Bronchial epithelial cell (primary cell): ENCODE data around the gene TSPY2. TPM values are rescaled to one million over a fixed set of nuclear protein-coding genes. Genes with fewer than 3 reads are reported as not detected.
"Not testable (repeated sequence)": the region's sequence is repeated elsewhere in the genome, so short reads cannot be mapped to it uniquely, and the experiment has no call there.

Experiments used
- DNase-seq: peaks from one replicate; pipeline ENCODE4 v3.0.0-alpha.2; 2010; ENCODE audit warnings: low read depth
- FAIRE-seq: peaks from 2 replicates; lab custom pipeline; 2011; peaks lifted over from hg19 to GRCh38; lab: Jason Lieb, UNC
- H3K27me3 ChIP-seq: 2 replicates; pipeline ENCODE4 v1.5.1; 2011; ENCODE audit warnings: low read length; ENCODE audit not compliant: control insufficient read depth, insufficient read depth
- H3K36me3 ChIP-seq: 2 replicates; pipeline ENCODE4 v1.5.1; 2011; ENCODE audit warnings: low read length; ENCODE audit not compliant: control insufficient read depth, insufficient read depth
- H3K4me3 ChIP-seq: 2 replicates; pipeline ENCODE4 v1.5.1; 2011; ENCODE audit warnings: mild to moderate bottlenecking, low read depth, low read length, control low read depth
- total RNA-seq: library from RNA; depleted of rRNA; stranded (reverse); fragments of >200 nt; gene quantifications from 2 replicates; pipeline ENCODE4 v1.2.1, GENCODE V29; 2014

Gene TSPY2
- not detected in 2 replicates for total RNA-seq

DNA sequence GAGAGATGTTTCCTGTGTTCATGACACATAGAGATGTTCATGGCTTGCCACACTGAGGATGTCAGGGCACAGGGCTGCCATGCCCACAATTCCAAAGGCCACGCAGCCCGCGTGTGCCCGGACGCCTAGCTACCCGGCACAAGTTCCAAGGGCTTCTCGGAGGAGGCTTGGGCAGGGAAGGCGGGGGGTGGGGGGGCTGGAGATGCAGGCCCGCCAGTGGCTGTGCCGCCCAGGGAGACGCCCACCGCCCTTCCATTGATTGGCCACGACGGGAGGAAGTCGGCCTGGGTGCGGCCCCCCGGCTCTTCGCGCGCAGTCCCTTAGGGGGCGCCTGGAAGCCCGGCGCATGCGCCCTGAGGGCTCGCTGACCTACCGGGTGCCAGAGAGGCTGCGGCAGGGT lies at the start of gene TSPY2:
Gene TSPY2, plus strand, starts transcription at position 301 of the 400 bp plus-strand sequence. Its CDS starts 46 bp downstream, at position 347.
- H3K36me3 ChIP-seq, H3K4me3 ChIP-seq, H3K27me3 ChIP-seq, FAIRE-seq, DNase-seq: not testable (repeated sequence)

DNA sequence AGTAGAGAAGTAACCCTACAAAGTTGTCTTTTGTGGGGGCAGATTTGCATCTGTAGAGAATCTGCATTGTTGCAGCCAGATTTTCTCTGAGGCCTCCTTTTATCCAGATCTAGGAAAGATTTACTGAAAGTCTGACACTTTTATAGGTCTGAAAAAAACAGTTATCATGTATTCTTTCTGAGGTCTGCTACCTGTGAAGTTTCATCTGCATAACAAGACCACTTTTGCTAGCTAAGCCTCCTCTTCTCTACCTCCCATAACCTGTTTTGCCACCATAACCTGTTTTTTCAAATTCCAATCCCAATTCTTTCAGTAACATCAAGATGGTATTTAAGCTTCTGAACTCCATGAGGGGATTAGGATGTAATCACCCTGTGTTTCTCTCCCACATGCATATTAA lies 36.5 kb upstream of the TSPY2 start:
- H3K4me3 ChIP-seq, FAIRE-seq, DNase-seq, H3K27me3 ChIP-seq, H3K36me3 ChIP-seq: not testable (repeated sequence)

DNA sequence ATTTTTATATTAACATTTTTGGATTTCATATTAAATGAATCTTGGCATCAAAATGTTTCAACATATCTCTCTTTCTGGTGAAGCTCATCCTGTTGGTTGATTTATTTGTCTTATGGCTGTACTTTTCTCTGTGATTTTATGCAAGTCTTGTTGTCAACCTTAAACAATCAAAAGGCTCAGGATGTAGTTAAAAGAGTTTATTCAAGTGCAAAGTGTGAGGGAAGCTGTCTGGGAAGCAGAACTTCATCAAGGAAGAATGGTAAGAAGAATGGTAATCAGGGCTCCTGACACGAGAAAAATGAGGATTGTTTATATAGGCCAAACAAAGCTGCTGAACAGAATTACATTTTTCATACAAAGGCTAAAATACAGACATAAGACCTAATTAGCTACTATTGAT lies 29.0 kb upstream of the TSPY2 start:
- H3K27me3 ChIP-seq, H3K36me3 ChIP-seq, DNase-seq, H3K4me3 ChIP-seq, FAIRE-seq: not testable (repeated sequence)

DNA sequence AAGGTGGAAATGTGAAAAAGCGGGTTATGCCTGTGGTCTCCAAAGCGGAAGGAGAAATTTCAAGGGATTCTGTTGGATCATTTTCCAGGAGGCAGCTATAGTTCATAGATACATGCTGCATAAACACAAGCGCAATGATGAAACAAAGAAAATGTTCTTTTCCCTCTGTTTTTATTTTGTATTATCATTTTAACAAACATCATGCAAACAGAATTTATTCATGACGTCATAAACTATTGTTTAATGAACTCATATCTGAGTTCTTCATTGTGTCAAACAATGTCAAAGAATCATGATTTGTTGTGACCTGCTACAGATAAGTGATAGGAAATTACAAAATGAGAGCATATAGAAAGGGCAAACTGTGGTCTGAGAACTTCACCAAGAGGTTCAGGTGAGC lies 23.8 kb downstream of the TSPY2 start:
- H3K4me3 ChIP-seq, FAIRE-seq, H3K36me3 ChIP-seq, DNase-seq, H3K27me3 ChIP-seq: not testable (repeated sequence)
